Trophoblast cell (in vitro differentiated cells and primary cell): ENCODE measurements around the gene SASH3.
A peak's percentile ranks its signal among the peaks of the same experiment; 100 is the strongest.

ENCODE experiments used
- DNase-seq, 2 donors: peaks; one replicate each; pipeline ENCODE4 v3.0.0-alpha.2; 2016
- H2AFZ ChIP-seq: 2 replicates; pipeline ENCODE4 v1.6.1; 2013; ENCODE audit warnings: low read length, moderate library complexity, mild to moderate bottlenecking; ENCODE audit not compliant: insufficient read depth, poor library complexity
- H2AK5ac ChIP-seq: 2 replicates; pipeline ENCODE4 v1.6.1; 2013; ENCODE audit warnings: mild to moderate bottlenecking, low read length
- H2BK120ac ChIP-seq: 2 replicates; pipeline ENCODE4 v1.6.1; 2013; ENCODE audit warnings: low read length, mild to moderate bottlenecking, moderate library complexity; ENCODE audit not compliant: insufficient read depth, poor library complexity
- H2BK12ac ChIP-seq: 2 replicates; pipeline ENCODE4 v1.6.1; 2013; ENCODE audit warnings: mild to moderate bottlenecking, low read length, moderate library complexity
- H2BK5ac ChIP-seq: 2 replicates; pipeline ENCODE4 v1.6.1; 2013; ENCODE audit warnings: low read length, low read depth, moderate library complexity, mild to moderate bottlenecking; ENCODE audit not compliant: poor library complexity
- H3K14ac ChIP-seq: 2 replicates; pipeline ENCODE4 v1.6.1; 2013; ENCODE audit warnings: mild to moderate bottlenecking, low read length
- H3K18ac ChIP-seq: 2 replicates; pipeline ENCODE4 v1.6.1; 2013; ENCODE audit warnings: mild to moderate bottlenecking, low read length
- H3K23ac ChIP-seq: 2 replicates; pipeline ENCODE4 v1.6.1; 2013; ENCODE audit warnings: low read length
- H3K27ac ChIP-seq: 2 replicates; pipeline ENCODE4 v1.5.1; 2013; ENCODE audit warnings: low read depth, mild to moderate bottlenecking, inconsistent platforms, low read length, moderate library complexity
- H3K27me3 ChIP-seq: 2 replicates; pipeline ENCODE4 v1.6.1; 2013; ENCODE audit warnings: inconsistent platforms, mild to moderate bottlenecking, low read length, moderate library complexity; ENCODE audit not compliant: insufficient read depth
- H3K36me3 ChIP-seq, 2 experiments: 1 replicate in 1 of 2; 2 replicates in 1 of 2; pipeline ENCODE4 v1.6.1; 2013; ENCODE audit warnings: low read length in 2 of 2, mild to moderate bottlenecking in 2 of 2, moderate library complexity in 1 of 2; ENCODE audit not compliant: insufficient read depth in 2 of 2, control insufficient read depth in 1 of 2
- H3K4ac ChIP-seq: 2 replicates; pipeline ENCODE4 v1.6.1; 2013; ENCODE audit warnings: low read depth, mild to moderate bottlenecking, low read length, moderate library complexity
- H3K4me1 ChIP-seq, 2 experiments: 1 replicate in 1 of 2; 2 replicates in 1 of 2; pipeline ENCODE4 v1.6.1; 2013; ENCODE audit warnings: low read length in 2 of 2, mild to moderate bottlenecking in 2 of 2, moderate library complexity in 1 of 2; ENCODE audit not compliant: insufficient read depth in 2 of 2, control insufficient read depth in 1 of 2
- H3K4me2 ChIP-seq: 2 replicates; pipeline ENCODE4 v1.6.1; 2013; ENCODE audit warnings: inconsistent platforms, mild to moderate bottlenecking, low read length, moderate library complexity
- H3K4me3 ChIP-seq: 2 replicates; pipeline ENCODE4 v1.5.1; 2013; ENCODE audit warnings: mild to moderate bottlenecking, low read depth, low read length, inconsistent platforms
- H3K79me1 ChIP-seq: one replicate; pipeline ENCODE4 v1.6.1; 2013; ENCODE audit warnings: low read length
- H3K79me2 ChIP-seq: 2 replicates; pipeline ENCODE4 v1.6.1; 2013; ENCODE audit warnings: low read length, mild to moderate bottlenecking; ENCODE audit not compliant: control insufficient read depth, insufficient read depth, poor library complexity
- H3K9ac ChIP-seq: 2 replicates; pipeline ENCODE4 v1.6.1; 2013; ENCODE audit warnings: mild to moderate bottlenecking, low read length
- H3K9me3 ChIP-seq: 2 replicates; pipeline ENCODE4 v1.6.1; 2013; ENCODE audit warnings: low read depth, mild to moderate bottlenecking, control low read depth, inconsistent platforms, low read length; ENCODE audit not compliant: insufficient read depth
- H4K12ac ChIP-seq: 2 replicates; pipeline ENCODE4 v1.6.1; 2013; ENCODE audit warnings: low read depth, mild to moderate bottlenecking, low read length, moderate library complexity
- H4K8ac ChIP-seq: 2 replicates; pipeline ENCODE4 v1.6.1; 2013; ENCODE audit warnings: low read depth, mild to moderate bottlenecking, low read length, moderate library complexity
- H4K91ac ChIP-seq: one replicate; pipeline ENCODE4 v1.6.1; 2013; ENCODE audit warnings: low read depth, mild to moderate bottlenecking, low read length, moderate library complexity
- WGBS: extraction: QIAGEN DNeasy Blood & Tissue Kit; methylation state at CpG from one replicate; pipeline ENCODE4 v1.1.7; 2013; ENCODE audit warnings: missing lambda C conversion rate; ENCODE audit not compliant: insufficient read length, insufficient coverage; ENCODE audit errors: extremely low coverage; 5-methylcytosine and 5-hydroxymethylcytosine counted together

SASH3 gene

DNA sequence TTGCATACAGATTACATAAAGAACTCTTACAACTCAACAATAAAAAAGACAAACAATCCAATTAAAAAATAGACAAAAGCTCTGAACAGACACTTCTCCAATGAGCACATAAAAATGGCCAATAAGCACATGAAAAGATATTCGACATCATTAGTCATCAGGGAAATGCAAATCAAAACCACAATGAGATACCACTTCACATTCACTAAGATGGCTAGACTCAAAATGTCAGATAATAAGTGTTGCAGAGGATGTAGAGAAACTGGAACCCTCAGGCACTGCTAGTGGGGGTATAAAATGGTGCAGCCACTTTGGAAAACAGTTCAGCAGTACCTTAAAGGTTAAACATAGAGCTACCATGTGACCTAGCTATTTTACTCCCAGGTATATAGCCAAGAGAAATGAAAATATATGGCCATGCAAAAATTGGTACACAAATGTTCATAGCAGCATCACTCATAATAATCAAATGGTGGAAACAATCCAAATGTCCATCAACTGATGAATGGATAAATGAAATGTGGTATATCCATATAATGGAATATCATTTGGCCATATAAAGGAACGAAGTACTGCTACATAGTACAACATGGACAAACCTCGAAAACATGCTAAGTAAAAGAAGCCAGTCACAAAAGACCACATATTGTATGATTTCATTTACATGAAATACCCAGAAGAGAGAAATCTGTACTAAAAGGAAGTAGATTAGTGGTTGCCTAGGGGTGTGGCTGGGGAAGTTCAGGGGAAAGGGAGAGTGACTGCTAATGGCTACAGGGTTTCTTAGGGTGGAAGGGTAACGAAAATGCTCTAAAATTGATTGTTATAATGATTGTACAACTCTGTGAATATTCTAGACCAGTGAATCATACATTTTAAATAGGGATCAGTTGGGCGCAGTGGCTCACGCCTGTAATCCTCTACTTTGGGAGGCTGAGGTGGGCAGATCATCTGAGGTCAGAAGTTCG, 29.4 kb downstream of the SASH3 start:
- H2BK5ac ChIP-seq: no peak overlapping the region
- no peak overlapping the region for H3K23ac ChIP-seq
- H2BK12ac ChIP-seq: no peak overlapping the region
- no peak overlapping the region for H4K12ac ChIP-seq
- no peaks in the 10 kb centered on the region for H3K4me1 ChIP-seq
- no peaks in the 10 kb centered on the region for H3K79me2 ChIP-seq
- no peak overlapping the region for H3K27ac ChIP-seq
- H2BK120ac ChIP-seq: no peak overlapping the region
- no peaks in the 10 kb centered on the region for H3K27me3 ChIP-seq
- no peak overlapping the region for H3K4ac ChIP-seq
- no peaks in the 10 kb centered on the region for H3K9me3 ChIP-seq
- no peak overlapping the region for H3K14ac ChIP-seq
- no peak overlapping the region for H3K4me3 ChIP-seq
- no peak overlapping the region for H2AK5ac ChIP-seq
- no peak overlapping the region for H3K9ac ChIP-seq
- no peak overlapping the region for H4K8ac ChIP-seq
- peaks cover 10 to 20% of the 10 kb centered on the region in 2 experiments for H3K36me3 ChIP-seq
- H3K4me2 ChIP-seq: no peak overlapping the region
- no CpG with 5 or more reads among the region's 7 CpGs for WGBS
- H3K79me1 ChIP-seq: no peaks in the 10 kb centered on the region
- no peak overlapping the region for H4K91ac ChIP-seq
- no peak overlapping the region for H3K18ac ChIP-seq
- H2AFZ ChIP-seq: no peak overlapping the region
- no peak for DNase-seq

DNA sequence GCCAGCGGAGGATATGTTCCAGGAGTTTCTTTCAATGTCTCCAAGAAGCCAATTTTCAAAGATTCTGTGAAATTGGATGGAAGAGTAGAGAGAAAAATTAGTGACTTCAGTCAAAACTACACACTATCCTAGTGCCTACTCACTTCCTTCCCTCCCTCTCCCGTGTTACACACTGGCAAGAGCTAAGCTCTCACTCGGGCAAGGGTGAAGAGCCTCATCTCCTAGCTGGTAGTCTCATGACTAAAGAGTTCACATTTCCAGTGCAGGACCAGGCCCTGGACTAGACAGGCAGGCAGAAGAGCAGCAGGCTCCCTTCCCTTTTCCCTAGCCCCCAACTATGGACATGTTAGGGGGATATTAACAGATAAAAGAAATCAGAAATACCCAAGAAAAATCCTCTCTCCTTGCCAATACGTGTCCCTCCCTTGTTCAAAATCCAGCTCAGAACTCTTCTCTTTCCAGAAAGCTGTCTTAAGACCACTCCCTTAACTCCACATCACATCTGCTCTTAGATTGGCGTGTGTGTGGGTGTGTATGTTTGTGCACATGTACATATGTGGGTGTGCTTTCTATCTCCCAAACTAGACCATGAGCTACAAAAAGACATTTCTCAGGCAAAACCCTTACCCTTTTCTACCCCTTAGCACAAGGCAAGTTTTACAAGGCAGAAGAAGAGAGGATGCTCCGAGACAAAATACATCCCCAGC, 34.1 kb downstream of the SASH3 start:
- no peaks in the 10 kb centered on the region for H3K9me3 ChIP-seq
- H2BK12ac ChIP-seq: no peak overlapping the region
- WGBS: no CpG with 5 or more reads among the region's 6 CpGs
- H2BK5ac ChIP-seq: no peak overlapping the region
- H4K12ac ChIP-seq: no peak overlapping the region
- no peak for DNase-seq
- no peaks in the 10 kb centered on the region for H3K4me1 ChIP-seq
- H3K14ac ChIP-seq: no peak overlapping the region
- no peaks in the 10 kb centered on the region for H3K79me2 ChIP-seq
- no peak overlapping the region for H4K8ac ChIP-seq
- H3K4me3 ChIP-seq: no peak overlapping the region
- no peak overlapping the region for H3K27ac ChIP-seq
- H3K4me2 ChIP-seq: no peak overlapping the region
- H3K23ac ChIP-seq: no peak overlapping the region
- no peak overlapping the region for H3K18ac ChIP-seq
- no peak overlapping the region for H3K9ac ChIP-seq
- H3K4ac ChIP-seq: no peak overlapping the region
- H2BK120ac ChIP-seq: no peak overlapping the region
- H3K27me3 ChIP-seq: no peaks in the 10 kb centered on the region
- H2AK5ac ChIP-seq: no peak overlapping the region
- peaks cover 4 to 11% of the 10 kb centered on the region in 2 experiments for H3K36me3 ChIP-seq
- no peaks in the 10 kb centered on the region for H3K79me1 ChIP-seq
- no peak overlapping the region for H2AFZ ChIP-seq
- H4K91ac ChIP-seq: no peak overlapping the region

DNA sequence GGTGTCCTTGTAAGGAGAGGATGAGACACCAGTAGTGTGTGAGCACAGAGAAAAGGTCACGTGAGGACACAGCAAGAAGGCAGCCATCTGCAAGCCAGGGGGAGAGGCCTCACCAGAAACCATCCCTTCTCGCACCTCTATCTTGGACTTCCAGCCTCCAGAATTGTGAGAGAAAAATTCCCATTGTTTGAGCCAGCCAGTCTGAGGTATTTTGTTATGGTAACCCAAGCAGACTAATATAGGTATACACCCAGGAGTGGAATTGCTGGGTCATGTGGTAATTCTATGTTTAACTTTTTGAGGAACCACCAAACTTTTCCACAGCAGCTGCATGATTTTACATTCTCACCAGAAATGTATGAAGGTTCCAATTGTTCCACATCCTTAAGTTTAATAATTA, 38.4 kb downstream of the SASH3 start:
- H3K23ac ChIP-seq: no peak overlapping the region
- no CpG with 5 or more reads among the region's 2 CpGs for WGBS
- no peak overlapping the region for H3K27ac ChIP-seq
- H3K79me1 ChIP-seq: no peaks in the 10 kb centered on the region
- H2AFZ ChIP-seq: no peak overlapping the region
- H3K18ac ChIP-seq: no peak overlapping the region
- peak; percentile 32 to 56 for DNase-seq
- H3K4me1 ChIP-seq: no peaks in the 10 kb centered on the region
- no peak overlapping the region for H2BK120ac ChIP-seq
- no peak overlapping the region for H3K14ac ChIP-seq
- no peaks in the 10 kb centered on the region for H3K9me3 ChIP-seq
- H3K4ac ChIP-seq: no peak overlapping the region
- H3K4me2 ChIP-seq: no peak overlapping the region
- no peak overlapping the region for H4K12ac ChIP-seq
- no peaks in the 10 kb centered on the region for H3K79me2 ChIP-seq
- no peaks in the 10 kb centered on the region for H3K27me3 ChIP-seq
- no peak overlapping the region for H3K9ac ChIP-seq
- no peak overlapping the region for H4K8ac ChIP-seq
- H2BK5ac ChIP-seq: no peak overlapping the region
- peaks cover 0 to 2% of the 10 kb centered on the region in 2 experiments for H3K36me3 ChIP-seq
- no peak overlapping the region for H4K91ac ChIP-seq
- H2AK5ac ChIP-seq: no peak overlapping the region
- H3K4me3 ChIP-seq: no peak overlapping the region
- no peak overlapping the region for H2BK12ac ChIP-seq

DNA sequence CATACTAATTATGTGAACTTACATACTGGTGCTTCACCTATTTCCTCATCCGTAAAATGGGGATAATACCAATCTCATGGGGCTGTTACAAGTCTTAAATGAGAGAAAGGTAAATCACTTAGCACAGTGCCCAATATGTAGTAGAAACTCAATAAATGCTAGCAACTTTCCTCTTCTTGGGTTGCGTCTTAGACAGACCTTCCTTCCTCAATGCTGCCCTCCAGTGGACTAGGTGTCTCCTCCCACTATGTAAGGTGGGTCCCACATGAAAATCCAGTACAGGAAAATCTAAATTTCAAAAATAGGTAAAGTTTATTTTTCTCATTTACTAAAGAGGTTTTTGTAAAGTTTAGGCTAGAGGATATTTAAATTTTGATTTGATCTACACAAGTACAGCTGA, 43.4 kb downstream of the SASH3 start:
- Histone ChIP-seq H2AK5ac (no peak overlapping the region), H4K12ac (no peak overlapping the region), H2BK120ac (no peak overlapping the region), H2AFZ (no peak overlapping the region), H3K4me3 (no peak overlapping the region), H3K4ac (no peak overlapping the region), H3K18ac (no peak overlapping the region), H4K8ac (no peak overlapping the region), H3K79me1 (no peaks in the 10 kb centered on the region), H2BK12ac (no peak overlapping the region), H3K9ac (no peak overlapping the region), H4K91ac (no peak overlapping the region), H3K23ac (no peak overlapping the region), H3K79me2 (no peaks in the 10 kb centered on the region), H3K4me2 (no peak overlapping the region), H3K9me3 (no peaks in the 10 kb centered on the region), H2BK5ac (no peak overlapping the region), H3K27ac (no peak overlapping the region), H3K14ac (no peak overlapping the region), H3K27me3 (no peaks in the 10 kb centered on the region), H3K36me3 (peaks cover 5 to 6% of the 10 kb centered on the region in 2 experiments), H3K4me1 (no peaks in the 10 kb centered on the region)
- peak; percentile 13 to 61 for DNase-seq
- no CpG with 5 or more reads among the region's 2 CpGs for WGBS
